GM21576 (cell line): ENCODE results near the gene SLC2A11.
A peak's percentile ranks its signal among the peaks of the same experiment; 100 is the strongest.
"Not testable (repeated sequence)": the region's sequence is repeated elsewhere in the genome, so short reads cannot be mapped to it uniquely, and the experiment has no call there.

Experiments
- ATAC-seq: cut with Tn5 transposase; IDR thresholded peaks from one replicate; pipeline ENCODE4 v1.9.1; 2021; ENCODE audit warnings: mild to moderate bottlenecking, moderate library complexity; ENCODE audit not compliant: unreplicated experiment

The SLC2A11 gene

DNA sequence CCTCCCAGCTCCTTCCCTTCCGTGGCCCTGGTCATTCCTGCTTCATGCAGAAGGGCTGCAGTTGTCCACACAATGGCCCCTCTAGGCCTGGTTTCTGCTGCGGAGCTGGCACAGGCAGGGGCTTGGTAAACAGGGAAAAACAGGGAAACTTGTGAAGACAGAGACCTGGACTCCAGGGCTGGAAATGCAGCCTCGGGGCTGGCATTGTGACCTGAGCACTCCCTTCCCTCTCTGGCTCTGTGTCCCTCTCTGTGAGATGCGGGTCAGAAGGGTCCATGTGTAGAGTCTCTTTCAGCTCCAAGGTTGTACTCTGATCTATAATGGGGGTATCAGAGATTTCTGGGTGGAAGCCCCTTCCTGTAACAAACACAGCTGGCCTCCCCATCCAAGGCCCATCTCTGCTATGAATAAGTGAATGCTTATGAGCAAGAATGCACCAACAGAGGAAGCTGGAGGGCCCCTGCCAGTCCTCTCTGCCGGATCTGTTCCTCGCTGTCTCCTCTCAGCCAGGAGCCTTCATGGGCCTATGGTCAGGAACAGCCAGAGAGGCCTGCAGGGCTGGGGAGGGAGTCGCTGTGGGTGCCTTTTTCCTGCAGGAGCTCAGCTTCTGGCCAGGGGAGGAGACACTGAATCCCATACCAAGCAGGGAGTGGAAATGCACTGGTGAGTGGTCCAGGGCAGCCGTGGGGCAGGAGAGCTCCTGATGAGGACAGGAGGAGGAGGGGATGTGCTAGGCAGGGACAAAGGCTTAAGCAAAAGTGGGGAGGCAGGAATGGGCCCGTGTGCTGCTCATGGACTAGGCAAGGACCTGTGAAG, 12.2 kb upstream of the SLC2A11 start:
- ATAC-seq = no peak

GRCh38 chr22:23846081-23846469, 11.6 kb upstream of the SLC2A11 start:
- ATAC-seq = no peak

- ATAC-seq = no peak
Observed at GRCh38 chr22:23847310-23847920, 10.3 kb upstream of the SLC2A11 start.

DNA sequence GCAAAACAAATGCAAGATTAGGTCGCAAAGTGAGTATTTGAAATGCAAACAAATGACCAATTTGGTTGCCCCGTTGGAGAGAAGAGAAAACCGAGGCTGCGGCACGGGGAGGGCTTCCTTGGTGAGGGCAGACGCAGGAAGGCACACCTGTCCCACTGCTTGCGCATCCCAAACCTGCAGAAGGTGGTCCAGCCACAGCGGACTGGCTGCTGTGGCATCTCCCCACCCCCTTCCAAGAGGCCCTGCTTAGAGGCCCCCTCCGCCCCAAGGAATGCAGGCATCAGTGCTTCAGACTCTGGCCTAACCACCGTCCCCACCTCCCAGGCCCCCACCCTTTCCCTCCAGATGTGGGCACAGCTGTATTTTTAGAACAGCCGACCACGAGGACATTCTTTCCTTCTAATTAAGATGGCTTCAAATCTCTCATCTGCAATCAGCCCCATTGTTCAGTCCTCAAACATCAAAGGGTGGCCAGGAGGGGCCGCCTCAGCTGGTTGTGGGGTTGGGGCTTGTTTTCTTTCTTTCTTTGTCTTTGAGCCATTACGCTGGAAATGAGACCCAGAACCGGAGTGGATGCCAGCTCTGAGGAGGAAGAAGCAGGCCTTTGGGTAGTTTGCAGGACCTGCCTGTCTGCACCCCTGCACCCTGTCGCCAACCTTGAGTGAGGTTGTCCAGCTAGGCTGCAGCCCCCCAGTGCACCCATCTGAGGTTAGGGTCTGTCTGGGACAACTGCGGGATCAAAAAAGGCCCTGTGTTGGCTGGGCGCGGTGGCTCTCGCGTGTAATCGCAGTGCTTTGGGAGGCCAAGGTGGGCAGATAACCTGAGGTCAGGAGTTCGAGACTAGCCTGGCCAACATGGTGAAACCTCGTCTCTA, 9.4 kb upstream of the SLC2A11 start:
- ATAC-seq = no peak

- ATAC-seq = no peak
Observed at GRCh38 chr22:23849009-23850006, 8.4 kb upstream of the SLC2A11 start.

DNA sequence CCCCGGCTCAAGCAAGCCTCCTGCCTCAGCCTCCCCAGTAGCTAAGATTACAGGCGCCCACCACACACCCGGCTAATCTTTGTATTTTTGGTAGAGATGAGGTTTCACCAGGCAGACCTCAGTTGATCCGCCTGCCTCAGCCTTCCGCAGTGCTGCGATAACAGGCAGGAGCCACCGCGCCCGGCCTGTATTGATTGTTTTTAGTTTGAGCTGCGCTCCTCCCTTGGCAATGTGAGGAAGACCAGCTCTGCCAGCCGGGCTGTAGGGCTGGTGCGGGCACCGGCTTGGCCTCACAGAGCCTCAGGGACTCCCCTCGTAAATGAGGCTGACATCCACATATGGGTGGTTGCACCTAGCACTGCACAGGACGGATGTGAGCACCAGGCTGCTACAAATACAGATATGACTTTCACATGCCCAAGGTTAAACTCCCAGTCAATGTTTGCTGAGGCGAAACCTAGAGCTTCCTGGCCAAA, 7.5 kb upstream of the SLC2A11 start:
- no peak for ATAC-seq

- peak; percentile 28 for ATAC-seq
Observed at GRCh38 chr22:23856721-23857605, 712 bp upstream of the SLC2A11 start.

GRCh38 chr22:23858484-23858815, 775 bp downstream of the SLC2A11 start:
- ATAC-seq = no peak

- no peak for ATAC-seq
Observed at GRCh38 chr22:23859201-23859600, 1.5 kb downstream of the SLC2A11 start.

- not testable (repeated sequence) for ATAC-seq
Observed at GRCh38 chr22:23860187-23860586, 2.5 kb downstream of the SLC2A11 start.

GRCh38 chr22:23862103-23862502, 4.4 kb downstream of the SLC2A11 start:
- no peak for ATAC-seq

DNA sequence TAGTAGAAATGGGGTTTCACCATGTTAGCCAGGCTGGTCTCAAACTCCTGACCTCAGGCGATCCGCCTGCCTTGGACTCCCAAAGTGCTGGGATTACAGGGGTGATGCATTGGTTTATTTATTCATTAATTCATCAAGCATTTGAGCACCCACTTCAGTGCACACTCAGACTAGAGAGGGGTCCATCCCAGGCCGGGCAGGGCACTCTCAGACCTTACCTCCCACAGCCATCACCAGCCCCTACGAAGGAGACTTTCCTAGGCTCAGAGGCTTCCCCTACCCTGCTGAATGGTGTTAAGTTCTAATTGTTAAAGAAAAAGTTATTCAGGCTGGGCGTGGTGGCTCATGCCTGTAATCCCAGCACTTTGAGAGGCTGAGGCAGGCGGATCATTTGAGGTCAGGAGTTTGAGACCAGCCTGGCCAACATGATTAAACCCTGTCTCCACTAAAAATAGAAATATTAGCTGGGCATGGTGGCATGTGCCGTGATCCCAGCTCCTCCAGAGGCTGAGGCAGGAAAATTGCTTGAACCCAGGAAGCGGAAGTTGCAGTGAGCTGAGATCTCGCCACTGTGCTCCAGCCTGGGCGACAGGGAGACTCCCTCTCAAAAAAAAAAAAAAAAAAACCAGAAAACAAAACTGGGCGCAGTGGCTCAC, 7.0 kb downstream of the SLC2A11 start:
- ATAC-seq = not testable (repeated sequence)

DNA sequence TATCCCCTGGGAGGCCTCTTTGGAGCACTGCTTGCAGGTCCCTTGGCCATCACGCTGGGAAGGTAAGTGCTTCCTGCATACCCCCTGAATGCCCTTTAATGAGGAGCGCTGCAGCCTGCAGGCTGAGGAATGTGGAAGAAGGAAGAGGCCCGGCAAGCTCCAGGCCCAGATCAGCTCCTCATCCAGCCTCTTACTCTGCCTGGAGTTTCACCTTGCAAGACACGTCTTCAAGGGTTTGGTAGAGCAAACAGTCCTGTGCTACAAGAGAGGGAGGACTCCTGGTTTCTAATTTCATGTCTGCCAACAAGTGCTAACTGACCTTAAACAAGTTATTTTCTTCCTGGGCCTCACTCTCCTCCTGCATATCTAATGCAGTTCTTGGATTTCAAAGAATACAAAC, 10.9 kb downstream of the SLC2A11 start:
- no peak for ATAC-seq

DNA sequence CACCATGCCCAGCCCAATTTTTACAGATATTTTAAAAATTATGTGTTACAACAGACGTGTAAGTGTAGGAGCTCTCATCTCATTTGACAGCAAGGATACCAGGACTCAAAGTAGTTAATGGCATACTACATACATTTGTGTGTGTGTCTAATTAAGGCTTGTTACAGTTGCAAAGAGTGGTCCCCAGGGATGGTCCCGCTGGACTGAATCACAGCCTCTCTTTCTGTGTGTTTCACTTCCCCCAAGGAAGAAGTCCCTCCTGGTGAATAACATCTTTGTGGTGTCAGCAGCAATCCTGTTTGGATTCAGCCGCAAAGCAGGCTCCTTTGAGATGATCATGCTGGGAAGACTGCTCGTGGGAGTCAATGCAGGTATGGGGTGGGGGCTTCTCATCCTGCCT, 17.2 kb downstream of the SLC2A11 start:
- ATAC-seq = no peak

DNA sequence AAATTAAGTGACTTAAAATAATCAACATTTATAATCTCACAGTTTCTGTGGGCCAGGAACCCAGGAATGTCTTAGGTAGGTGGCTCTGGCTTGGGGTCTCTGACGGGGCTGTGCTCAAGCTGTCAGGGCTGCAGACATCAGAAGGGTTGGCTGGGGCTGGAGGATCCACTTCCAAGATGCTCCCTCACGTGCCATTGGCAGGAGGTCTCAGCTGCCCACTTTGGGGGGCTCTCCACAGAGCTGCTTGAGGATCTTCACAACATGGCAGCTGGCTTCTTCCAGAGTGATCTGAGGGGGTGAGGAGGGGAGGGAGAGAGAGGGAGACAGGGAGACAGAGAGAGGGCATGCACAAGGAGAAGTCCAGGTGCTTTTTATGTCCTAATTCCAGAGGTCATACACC, 18.1 kb downstream of the SLC2A11 start:
- no peak for ATAC-seq

- no peak for ATAC-seq
Observed at GRCh38 chr22:23877566-23877965, 19.9 kb downstream of the SLC2A11 start.

DNA sequence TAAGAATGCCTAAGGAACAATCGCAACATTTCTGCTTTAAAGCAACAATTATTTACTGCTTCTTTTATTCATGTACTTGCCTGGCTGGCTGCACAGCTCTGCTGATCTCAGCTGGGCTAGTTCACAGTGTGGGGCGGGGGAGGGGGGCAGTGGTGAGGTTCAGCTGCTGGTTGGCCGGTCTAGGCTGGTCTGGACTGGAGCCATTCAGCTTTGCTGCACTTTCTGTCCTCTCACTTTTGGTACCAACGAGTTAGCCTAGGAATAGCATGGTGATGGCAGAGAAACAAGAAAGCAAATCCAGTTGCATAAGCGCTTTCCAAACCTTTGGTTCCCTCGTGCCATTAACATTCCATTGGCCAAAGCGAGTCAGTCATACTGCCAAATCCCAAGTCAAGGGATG, 20.5 kb downstream of the SLC2A11 start:
- ATAC-seq = no peak

GRCh38 chr22:23882370-23882769, 24.7 kb downstream of the SLC2A11 start:
- no peak for ATAC-seq

GRCh38 chr22:23883658-23884057, 26.0 kb downstream of the SLC2A11 start:
- no peak for ATAC-seq
